Stimulated activated CD8-positive, alpha-beta memory T cell treated with anti-CD3 and anti-CD28 coated beads, Interleukin-7, amount 100 ng/mL, for 4 hours (primary cell): ENCODE results near the gene TCF7L2.

ENCODE experiments used
- DNase-seq, 2 donors: peaks; one replicate each; pipeline ENCODE4 v3.0.0-alpha.2; 2020; ENCODE audit warnings: low read depth in 2 of 2

Gene TCF7L2

GRCh38 chr10:112949875-112950507 lies at the start of gene TCF7L2:
TSS of gene TCF7L2 (plus strand) at chr10:112950247. CDS start at chr10:112950757, 510 bp downstream.
- peak; percentile 52 to 63 for DNase-seq

DNA sequence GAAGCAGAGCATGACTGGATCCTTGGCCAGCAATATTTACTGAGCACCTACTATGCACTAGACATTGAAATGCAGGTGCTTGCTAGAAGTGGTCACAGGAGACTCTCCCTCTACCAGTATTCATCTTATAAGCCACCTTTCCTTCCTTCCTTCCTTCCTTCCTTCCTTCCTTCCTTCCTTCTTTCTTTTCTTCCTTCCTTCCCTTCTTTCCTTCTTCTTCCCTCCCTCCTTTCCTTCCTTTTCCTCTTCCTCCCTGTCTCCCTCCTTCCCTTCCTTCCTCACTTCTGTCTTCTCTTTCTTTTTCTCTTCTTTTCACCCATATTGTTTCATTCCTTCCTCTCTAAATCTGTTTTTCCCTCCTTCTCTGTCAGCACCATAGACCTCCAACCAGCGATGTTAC lies 47.3 kb upstream of the TCF7L2 start:
- no peak for DNase-seq

DNA sequence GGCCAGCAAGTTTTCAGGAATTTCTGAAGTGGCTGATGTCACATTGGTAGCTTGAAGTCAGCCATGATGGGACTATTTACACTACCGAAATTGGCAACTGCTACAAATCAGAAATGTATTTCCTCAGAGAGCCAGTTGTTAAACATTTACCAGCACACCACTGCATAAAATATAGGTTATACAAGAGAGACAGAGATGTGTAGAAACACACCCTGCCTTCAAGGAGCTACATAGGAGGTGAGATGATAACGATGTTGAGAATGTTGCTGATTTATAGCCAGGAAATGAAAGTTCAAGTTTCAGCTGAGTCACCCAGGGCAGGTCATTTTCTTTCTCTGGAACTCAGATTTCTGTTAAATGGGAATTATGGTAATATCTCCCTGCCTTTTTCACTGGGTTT lies 46.0 kb upstream of the TCF7L2 start:
- no peak for DNase-seq

DNA sequence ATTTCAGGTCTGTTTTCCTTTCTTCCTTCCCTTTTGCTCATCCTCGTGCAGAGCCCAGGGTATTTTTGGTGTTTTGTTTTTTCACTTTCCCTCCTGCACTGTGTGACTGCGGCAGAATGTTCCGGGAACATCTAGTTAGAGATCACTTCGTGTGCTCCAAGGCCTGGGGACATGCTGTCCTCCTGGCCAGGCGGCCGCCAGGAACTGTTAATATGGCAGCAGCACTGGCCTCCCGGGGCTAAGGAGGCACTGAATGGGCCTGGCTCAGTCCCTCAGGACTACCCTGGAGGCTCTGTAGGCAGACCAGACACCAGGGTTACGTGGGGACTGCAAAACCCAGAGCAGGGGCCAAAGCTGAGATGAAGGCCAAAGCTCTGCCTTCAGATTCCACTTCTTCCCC lies 43.1 kb upstream of the TCF7L2 start:
- DNase-seq, result no peak

GRCh38 chr10:112907893-112908292 lies 42.2 kb upstream of the TCF7L2 start:
- no peak for DNase-seq

GRCh38 chr10:112911206-112911605 lies 38.8 kb upstream of the TCF7L2 start:
- no peak for DNase-seq

DNA sequence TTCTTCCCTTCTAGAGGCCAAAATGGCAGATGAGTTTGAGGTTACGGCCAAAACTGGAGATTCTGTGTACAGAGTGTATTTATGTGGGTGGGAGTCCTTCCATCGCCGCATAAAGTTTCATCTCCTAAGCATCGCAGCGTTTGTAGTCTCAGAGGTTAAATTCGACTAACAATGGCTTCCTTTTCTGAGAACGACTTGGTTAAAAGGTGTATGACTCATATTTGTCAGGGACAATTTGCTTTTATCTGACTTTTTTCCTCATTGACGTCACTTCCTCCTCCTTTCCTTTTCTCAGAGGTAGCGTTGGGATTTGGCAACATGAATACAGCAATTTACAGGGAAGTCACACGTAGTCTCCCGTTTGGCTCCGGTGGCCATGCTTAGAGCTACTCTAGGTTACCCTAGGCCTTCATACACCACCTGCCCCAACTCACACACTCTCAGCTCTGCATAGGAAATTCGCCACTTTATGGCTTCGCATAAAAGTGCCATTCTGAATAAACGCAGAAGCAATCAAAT lies 37.6 kb upstream of the TCF7L2 start:
- no peak for DNase-seq

- no peak for DNase-seq
Observed at GRCh38 chr10:112913255-112913654, 36.8 kb upstream of the TCF7L2 start.

DNA sequence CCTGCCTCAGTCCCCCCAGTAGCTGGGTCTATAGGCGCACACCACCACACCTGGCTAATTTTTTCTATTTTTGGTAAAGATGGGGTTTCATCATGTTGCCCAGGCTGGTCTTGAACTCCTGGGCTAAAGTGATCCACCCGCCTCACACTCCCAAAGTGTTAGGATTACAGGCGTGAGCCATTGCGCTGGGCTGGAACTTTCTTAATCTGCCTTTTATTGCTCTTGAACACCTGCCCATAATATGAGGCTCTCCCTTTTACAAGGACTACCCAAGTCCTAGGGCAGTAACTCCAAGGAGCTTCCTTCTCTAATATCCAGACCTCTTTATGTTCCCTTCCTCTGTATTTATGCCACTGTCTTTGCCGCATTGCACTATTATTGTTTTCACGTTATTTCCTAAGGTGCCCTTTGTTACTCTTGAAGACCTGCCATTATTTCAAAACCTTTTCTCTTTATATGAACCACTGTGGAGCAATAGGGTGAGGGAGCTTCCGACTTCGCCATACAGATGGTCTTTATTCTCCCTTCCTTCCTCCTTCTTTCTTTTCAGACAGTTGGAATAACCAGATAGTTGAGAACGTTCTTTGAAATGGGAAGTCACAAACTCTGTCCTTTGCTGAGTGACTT lies 36.3 kb upstream of the TCF7L2 start:
- DNase-seq, result no peak

GRCh38 chr10:112914288-112914952 lies 35.6 kb upstream of the TCF7L2 start:
- no peak for DNase-seq

DNA sequence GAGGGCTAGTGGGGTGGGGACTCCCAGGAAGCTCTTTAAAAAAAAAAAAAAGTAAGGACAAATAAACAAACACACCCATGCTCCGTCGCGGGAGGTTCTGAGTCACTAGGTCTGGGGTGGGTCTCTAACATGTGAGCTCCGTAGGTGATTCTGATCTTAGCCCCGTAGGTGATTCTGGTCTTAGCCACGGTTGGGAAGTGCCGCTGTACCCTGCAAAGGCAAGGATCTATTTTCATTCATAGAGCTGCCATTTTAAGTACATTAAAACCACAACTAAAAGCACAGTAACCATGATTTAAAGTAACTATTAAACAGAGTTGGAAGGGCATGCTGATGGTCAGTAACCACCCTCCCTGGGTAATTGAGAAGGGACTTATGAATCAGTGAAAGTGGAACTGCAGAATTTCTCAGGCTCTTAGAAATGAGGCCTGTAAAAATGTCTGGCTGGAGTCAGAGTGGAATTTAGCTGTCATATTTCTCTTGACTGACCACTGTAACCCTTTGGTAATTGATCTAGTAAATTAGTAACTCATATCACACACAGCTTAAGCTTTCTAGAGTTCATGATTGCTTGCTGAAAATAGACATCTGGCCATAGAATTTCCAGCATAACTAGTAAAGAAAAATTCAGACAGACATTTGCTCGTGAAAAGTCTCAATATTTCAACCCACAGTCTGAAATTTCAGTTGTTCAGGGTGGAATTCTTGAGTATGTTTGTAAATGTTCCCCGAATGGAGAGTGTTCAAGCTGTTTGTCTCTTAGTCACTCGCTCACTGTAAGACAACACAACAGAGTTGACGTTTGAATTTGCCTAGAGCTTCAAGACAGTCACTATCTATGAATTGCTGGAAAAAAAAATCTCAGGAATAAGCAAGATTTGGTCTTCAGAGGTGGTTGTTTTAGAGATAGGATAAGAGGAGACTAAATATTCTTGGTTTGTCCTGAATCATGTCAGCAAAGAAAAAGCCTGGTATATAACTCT lies 34.2 kb upstream of the TCF7L2 start:
- DNase-seq, result no peak

DNA sequence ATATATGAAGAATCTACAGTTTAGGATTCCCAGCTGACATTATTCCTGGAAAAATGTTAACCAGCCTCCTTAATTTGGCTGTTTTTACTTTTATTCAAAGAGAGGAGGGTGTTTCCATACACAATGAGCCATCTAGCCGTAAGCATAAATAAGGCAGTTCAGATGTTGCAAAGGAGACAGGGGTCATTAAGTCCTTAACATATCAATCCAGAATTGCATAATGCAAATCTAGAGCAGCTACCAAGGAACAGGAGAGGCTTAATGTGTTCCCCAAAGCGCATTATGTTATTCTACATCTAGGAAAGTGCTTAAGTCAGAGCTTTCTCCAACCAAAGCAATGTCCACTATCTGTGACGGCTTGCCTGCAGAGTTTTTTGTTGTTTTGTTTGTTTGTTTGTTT lies 32.4 kb upstream of the TCF7L2 start:
- no peak for DNase-seq

DNA sequence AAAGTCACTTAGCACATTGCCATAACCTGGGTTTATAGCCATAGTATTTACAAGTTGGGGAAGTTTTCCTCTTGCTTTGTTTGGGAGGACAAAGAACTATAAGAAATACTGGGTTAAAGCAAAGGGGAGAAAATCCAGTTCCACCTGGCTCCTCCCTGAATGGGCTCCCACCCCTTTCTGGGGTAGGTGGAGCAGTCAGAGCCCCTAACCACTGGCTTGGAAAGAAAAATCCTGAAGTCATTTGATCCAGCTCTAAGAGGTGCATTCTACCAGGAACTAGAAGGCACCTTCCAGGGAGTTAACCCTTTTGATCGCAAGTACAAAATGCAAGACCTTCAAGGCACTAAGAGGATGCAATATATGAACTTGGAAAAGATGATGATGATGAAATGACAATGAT lies 31.3 kb upstream of the TCF7L2 start:
- DNase-seq, result no peak

DNA sequence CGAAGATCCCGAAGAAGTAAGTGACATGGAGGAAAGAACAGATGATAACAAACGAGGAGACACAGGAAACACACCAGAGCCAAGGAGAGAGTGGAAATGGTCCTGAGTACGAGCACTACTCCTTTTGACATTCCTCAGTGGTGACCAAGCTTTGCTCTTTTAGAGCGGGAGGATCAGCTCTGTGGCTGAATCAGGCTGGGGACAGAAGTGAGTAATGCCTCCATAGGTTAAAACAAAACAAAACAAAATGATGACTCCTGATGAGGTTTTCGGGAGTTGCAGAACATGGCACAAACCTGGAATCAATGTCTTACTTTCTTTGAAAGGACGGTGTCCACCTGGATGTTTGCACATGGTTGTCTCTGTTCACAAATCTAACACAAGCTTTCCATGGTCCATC lies 30.3 kb upstream of the TCF7L2 start:
- DNase-seq, result no peak

- no peak for DNase-seq
Observed at GRCh38 chr10:112926906-112927688, 22.9 kb upstream of the TCF7L2 start.

- no peak for DNase-seq
Observed at GRCh38 chr10:112927980-112928379, 22.1 kb upstream of the TCF7L2 start.

DNA sequence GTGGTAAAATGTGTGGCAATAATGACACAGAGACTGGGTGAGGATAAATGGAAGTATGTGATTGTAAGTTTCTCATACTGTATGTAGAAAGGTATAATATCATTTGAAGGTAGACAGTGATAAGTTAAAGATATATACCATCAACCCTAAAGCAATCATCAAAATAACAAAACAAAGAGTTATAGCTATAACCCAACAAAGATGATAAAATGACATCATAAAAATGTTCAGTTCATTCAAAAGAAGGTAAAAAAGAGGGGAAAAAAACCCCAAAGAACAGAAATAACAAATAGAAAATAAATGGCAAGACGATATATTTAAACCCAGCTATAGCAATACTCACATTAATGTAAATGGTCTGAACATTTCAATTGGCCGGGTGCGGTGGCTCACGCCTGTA lies 17.4 kb upstream of the TCF7L2 start:
- no peak for DNase-seq

- no peak for DNase-seq
Observed at GRCh38 chr10:112934193-112934592, 15.9 kb upstream of the TCF7L2 start.

GRCh38 chr10:112938808-112939482 lies 11.1 kb upstream of the TCF7L2 start:
- no peak for DNase-seq

- no peak for DNase-seq
Observed at GRCh38 chr10:112945811-112946210, 4.2 kb upstream of the TCF7L2 start.
